Measurements from ENCODE around the gene CDK5R1.
"Not testable (repeated sequence)": the region's sequence is repeated elsewhere in the genome, so short reads cannot be mapped to it uniquely, and the experiment has no call there.

Gene CDK5R1

GRCh38 chr17:32486701-32487472 lies at the start of gene CDK5R1:
TSS of gene CDK5R1 (plus strand) at chr17:32486993. CDS start at chr17:32487621, 628 bp downstream.
- DNase-seq = peak; percentile 56

DNA sequence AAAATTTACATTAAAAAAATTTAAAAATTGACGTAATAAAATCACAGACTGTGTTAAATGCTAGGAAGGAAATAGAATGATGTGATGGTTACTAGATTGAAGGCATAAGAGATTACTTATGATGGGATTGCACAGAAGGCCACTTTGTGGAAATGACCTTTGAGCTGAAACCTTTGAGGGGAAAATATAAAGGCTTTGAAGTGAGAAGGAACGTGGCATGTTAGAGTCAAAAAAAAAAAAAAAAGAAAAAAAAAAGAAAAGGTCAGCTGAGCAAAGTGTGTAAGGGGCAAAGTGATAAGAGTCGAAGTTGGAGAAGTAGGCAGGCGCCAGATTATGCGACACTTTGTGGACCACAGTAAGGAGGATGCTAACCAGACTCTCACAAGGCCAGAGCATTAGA lies 46.1 kb upstream of the CDK5R1 start:
- no peak for DNase-seq

DNA sequence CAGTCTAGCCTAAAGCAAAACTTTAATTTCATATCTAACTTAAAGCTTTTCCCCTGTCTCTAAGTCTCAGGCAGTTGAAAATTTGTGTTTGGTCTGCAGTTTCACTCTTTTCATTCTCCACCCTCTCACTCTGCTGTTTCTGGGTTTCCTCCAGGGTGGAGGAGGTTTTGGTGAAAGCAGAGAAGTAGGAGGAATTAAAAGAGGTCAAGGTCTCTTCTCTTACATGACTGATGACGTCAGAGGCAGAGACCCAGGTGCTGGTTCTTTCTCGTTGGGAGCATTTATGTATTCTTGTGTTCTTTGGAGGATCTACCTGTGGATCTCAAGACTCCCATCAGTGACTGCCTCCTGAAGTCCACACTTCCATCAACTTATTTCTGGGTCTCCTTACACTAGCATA lies 44.9 kb upstream of the CDK5R1 start:
- DNase-seq = no peak

GRCh38 chr17:32443827-32444300 lies 42.9 kb upstream of the CDK5R1 start:
- no peak for DNase-seq

- peak; percentile 93 for DNase-seq
Observed at GRCh38 chr17:32444301-32445073, 42.3 kb upstream of the CDK5R1 start, which contains the start of gene PSMD11. TSS of gene PSMD11 (plus strand) at chr17:32444510. CDS start at chr17:32444524, 14 bp downstream.

- DNase-seq = no peak
Observed at GRCh38 chr17:32445074-32445415, 41.7 kb upstream of the CDK5R1 start.

- DNase-seq = no peak
Observed at GRCh38 chr17:32445497-32445896, 41.3 kb upstream of the CDK5R1 start.

DNA sequence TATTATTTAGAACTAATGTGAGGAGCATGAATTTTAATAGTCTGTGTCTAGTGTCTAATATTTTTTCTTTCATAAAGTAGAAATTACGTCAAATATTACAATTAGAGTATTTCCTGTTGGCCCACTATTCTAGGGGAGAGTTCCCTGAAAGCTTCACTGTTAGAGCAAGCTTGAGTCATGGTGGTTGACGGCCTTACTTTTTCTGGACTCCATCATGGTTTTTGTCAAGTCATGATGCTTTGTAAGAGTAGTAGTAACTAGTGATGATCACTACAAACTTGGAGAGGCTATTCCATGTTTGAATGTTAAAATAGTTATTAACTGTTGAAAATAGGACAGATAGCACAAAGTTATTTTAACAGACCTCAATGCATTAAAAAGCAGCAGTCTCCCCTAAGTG lies 40.8 kb upstream of the CDK5R1 start:
- DNase-seq = no peak

GRCh38 chr17:32446949-32447348 lies 39.8 kb upstream of the CDK5R1 start:
- no peak for DNase-seq

GRCh38 chr17:32449963-32450362 lies 36.8 kb upstream of the CDK5R1 start:
- no peak for DNase-seq

DNA sequence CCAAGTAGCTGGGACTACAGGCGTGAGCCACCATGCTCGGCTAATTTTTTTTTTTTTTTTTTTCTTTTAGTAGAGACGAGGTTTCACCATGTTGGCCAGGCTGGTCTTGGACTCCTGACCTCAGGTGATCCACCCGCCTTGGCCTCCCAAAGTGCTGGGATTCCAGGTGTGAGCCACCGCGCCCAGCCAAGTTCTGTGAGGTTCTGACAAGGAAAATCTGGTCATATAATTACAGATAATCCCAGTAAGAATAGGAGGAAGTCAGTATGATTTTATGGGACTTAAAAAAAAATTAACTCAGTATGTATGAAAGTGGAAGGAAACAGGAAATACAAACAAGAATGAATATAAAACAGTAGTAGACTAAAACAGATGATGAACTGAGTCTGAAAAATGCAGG lies 36.4 kb upstream of the CDK5R1 start:
- not testable (repeated sequence) for DNase-seq

DNA sequence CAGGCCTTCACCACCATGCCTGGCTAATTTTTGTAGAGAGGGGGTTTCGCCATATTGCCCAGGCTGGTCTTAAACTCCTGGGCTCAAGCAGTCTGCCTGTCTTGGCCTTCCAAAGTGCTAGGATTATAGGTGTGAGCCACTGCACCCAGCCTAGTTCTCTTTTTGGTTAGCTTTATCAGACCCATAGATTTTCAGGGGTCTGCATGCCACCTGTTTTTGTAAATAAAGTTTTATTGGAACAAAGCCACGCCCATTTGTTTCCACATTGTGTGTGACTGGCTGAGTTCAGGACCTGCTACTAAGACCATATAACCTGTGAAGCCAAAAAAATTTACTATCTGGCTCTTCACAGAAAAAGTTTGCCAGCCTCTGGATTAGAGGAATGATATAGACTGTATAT lies 34.9 kb upstream of the CDK5R1 start:
- no peak for DNase-seq

GRCh38 chr17:32452281-32452680 lies 34.5 kb upstream of the CDK5R1 start:
- no peak for DNase-seq

GRCh38 chr17:32453370-32453769 lies 33.4 kb upstream of the CDK5R1 start:
- DNase-seq = no peak

DNA sequence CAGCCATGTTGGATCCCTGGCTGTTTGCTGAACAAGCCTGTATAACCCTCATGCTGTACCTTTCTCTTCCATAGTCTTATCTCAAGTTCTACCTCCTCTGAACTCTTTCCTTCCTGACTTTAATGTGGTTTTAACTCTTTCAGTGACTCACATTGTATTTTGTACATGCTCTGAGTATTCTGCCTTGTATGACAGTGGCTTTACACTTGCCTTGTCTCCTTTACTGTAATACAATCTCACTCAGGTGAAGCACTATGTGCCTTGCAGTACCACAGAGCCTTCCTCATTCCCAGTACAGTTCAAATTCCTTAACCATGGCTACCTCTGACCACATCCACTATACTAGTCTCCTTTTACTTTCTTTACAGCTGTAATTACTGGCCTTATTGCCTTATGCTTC lies 28.4 kb upstream of the CDK5R1 start:
- DNase-seq = no peak

DNA sequence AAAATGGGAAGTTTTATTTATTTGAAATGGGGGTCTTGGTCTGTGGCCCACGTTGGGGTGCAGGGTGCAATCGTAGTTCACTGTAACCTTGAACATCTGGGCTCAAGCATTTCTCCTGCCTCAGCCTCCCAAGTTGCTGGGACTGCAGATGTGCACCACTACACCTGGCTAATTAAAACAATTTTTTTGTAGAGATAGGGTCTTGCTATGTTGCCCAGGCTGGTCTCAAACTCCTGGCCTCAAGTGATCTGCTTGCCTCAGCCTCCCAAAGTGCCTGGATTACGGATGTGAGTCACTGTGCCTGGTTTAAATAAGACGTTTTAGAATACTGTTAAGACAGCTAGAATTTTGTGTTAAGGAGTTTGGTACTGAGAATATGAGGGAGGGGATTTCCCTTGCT lies 26.7 kb upstream of the CDK5R1 start:
- DNase-seq = no peak

DNA sequence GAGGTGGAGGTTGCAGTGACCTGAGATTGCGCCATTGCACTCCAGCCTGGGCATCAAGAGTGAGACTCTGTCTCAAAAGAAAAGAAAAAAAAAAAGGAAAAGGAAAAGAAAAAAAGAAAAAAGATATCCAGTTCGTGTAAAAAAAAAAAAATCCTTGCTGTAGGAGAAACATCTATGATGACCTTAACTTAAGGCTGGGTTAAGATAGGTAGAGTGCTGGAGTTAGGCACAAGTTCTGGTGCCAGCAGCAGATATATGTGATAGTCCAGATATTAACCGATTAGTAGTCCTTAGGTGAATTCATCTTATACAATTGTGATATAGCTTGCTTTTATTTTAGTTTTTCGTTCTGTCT lies 25.3 kb upstream of the CDK5R1 start:
- DNase-seq = no peak

DNA sequence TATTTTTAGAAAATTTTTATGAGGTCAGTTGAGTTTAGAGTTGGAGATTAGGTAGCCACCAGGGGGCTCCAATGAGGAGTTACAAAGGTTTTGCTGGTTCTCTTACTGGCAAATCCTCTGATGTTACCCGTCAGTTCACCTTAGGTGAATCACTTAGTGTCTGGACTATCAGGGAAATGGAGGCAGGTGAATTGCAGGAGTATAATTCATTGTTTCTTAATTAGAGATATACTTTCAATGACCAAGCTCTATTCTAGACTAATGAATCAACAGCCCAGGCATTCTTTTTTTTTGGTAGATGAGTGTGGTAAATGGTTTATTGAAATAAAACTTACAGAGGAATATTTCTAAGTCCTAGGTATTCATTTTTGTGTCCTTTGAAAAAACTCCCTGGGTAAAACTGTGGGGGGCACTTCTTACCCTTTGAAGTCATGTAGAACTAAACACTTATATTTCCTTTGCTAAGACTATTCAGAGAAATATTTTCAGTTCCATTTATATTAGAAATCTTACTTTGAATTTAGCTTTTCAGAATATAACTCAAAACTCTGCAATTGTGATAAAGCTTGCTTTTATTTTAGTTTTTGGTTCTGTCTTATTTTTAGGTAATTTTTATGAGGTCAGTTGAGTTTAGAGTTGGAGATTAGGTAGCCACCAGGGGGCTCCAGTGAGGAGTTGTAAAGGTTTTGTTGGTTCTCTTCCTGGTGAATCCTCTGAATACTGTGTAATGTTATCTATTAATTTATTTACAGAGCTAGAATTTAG lies 24.8 kb upstream of the CDK5R1 start:
- peak; percentile 53 for DNase-seq

- no peak for DNase-seq
Observed at GRCh38 chr17:32463304-32463703, 23.5 kb upstream of the CDK5R1 start.

- DNase-seq = no peak
Observed at GRCh38 chr17:32464374-32464773, 22.4 kb upstream of the CDK5R1 start.

GRCh38 chr17:32467949-32468348 lies 18.8 kb upstream of the CDK5R1 start:
- DNase-seq = no peak

DNA sequence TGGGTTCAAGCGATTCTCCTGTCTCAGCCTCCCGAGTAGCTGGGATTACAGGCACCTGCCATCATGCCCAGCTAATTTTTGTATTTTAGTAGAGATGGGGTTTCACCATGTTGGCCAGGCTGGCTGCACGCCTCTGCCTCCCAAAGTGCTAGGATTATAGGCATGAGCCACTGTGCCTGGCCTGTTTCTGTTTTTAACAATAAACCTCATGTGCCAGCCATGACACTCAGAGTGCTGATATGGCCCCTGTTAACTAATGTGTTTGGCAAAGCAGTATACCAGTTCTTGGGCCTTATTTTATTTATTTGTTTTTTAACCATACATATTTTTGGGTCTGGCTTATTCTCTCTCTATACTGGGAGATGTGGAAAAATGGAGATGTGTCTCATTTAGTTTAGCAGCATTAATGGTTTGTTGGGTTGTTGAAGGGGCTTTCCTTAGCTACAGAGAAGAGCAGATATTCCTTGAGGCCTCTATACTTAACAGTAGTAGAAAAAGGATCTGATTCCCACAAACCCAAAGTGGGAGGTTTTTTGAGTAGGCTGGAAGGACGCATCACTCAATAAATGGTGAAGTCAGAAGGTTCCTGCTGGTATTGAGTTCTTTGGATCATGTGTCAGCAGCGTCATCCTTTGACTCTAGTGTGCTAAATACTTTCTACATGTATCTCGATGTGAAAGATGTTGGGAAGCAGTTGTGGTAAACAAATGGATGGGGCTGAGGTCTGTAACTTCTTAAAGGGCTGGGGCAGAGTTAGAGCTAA lies 16.2 kb upstream of the CDK5R1 start:
- no peak for DNase-seq

GRCh38 chr17:32471652-32472051 lies 15.1 kb upstream of the CDK5R1 start:
- no peak for DNase-seq
